ENCODE data around the gene PARVA. TPM values are rescaled to one million over a fixed set of nuclear protein-coding genes. Genes with fewer than 3 reads are reported as not detected.

The PARVA gene
- polyA plus RNA-seq, 2 of the 4 experiments (the other 2 are of a cell fraction): 25.5 to 26.1 TPM

- DNase-seq (ENCODE audit: low read depth in 1 of 2, low spot score in 1 of 2) (no peak), ATAC-seq (no peak), FAIRE-seq (no peak)
- POLR2A ChIA-PET: no interaction called here
- no peaks in the 10 kb centered on the region for H3K9me3 ChIP-seq
- no peak for TF ChIP-seq MAFK (IDR thresholded peaks at IDR 0.05; ENCODE audit: partially characterized antibody)
- TF ChIP-seq HMGXB4 (CRISPR knock-in tag; IDR thresholded peaks at IDR 0.05; ENCODE audit: borderline replicate concordance): no peak
- no peak for TF ChIP-seq CTCF (IDR thresholded peaks at IDR 0.05)
- no peak for TF ChIP-seq JUNB (IDR thresholded peaks at IDR 0.05)
- TF ChIP-seq RNF2 (IDR thresholded peaks at IDR 0.05; ENCODE audit: borderline replicate concordance, low read depth): no peak
- TF ChIP-seq POLR2A (IDR thresholded peaks at IDR 0.05; ENCODE audit: low read length): no peak
- no peak for TF ChIP-seq CHD4 (IDR thresholded peaks at IDR 0.05; ENCODE audit: borderline replicate concordance)
- no peak for TF ChIP-seq CHD2 (IDR thresholded peaks at IDR 0.05; ENCODE audit: low read length, partially characterized antibody)
- no peak for TF ChIP-seq BCL3 (IDR thresholded peaks at IDR 0.05)
- no peak for TF ChIP-seq FOSB (CRISPR knock-in tag; IDR thresholded peaks at IDR 0.05)
- TF ChIP-seq RARB (CRISPR knock-in tag; IDR thresholded peaks at IDR 0.05): no peak
- TF ChIP-seq ATOH8 (CRISPR knock-in tag; IDR thresholded peaks at IDR 0.05; ENCODE audit: low read depth): no peak
- no peak for TF ChIP-seq NR3C1 (IDR thresholded peaks at IDR 0.05)
- peaks cover 12% of the 10 kb centered on the region for H3K4me1 ChIP-seq
- no peak overlapping the region for H3K4me2 ChIP-seq
- H3K4me3 ChIP-seq: no peak overlapping the region
- no peak overlapping the region for H3K27ac ChIP-seq
- CTCF ChIA-PET: interaction anchor here (1.1 to 1.2 kb wide), 2 partner anchors 9 to 218 kb away, joined by 3 read pairs; no protein-coding TSS in a partner anchor
These were observed 129.1 kb downstream of the PARVA start for GRCh38 chr11:12506404-12506921.

GRCh38 chr11:12507391-12507790, 130.0 kb downstream of the PARVA start:
- DNase-seq (ENCODE audit: low read depth in 1 of 2, low spot score in 1 of 2) (no peak), ATAC-seq (no peak), FAIRE-seq (no peak)
- Histone ChIP-seq H3K4me1 (peaks cover 12% of the 10 kb centered on the region), H3K27ac (no peak overlapping the region), H3K4me3 (no peak overlapping the region), H3K4me2 (no peak overlapping the region), H3K9me3 (no peaks in the 10 kb centered on the region)
- ChIA-PET POLR2A (interaction anchor here (0.6 kb wide), 1 partner anchor 9 kb away, joined by 6 read pairs; no protein-coding TSS in a partner anchor), CTCF (interaction anchor here (1.0 kb wide), 1 partner anchor 27 kb away, joined by 3 read pairs; no protein-coding TSS in a partner anchor)
- TF ChIP-seq JUN (IDR thresholded peaks at IDR 0.05): no peak
- TF ChIP-seq EHF (CRISPR knock-in tag; IDR thresholded peaks at IDR 0.05): no peak
- no peak for TF ChIP-seq MYC (IDR thresholded peaks at IDR 0.05; ENCODE audit: borderline replicate concordance, low read length)
- no peak for TF ChIP-seq REST (IDR thresholded peaks at IDR 0.05)
- TF ChIP-seq RAD21 (conservative IDR thresholded peaks at IDR 0.05 in 1 of 2, IDR thresholded peaks at IDR 0.05 in 1 of 2): no peak
- WGBS (ENCODE audit: missing lambda C conversion rate): 89% methylated on average over 4 of the region's 4 CpGs

All from A549 (cell line).